HepG2 (cell line): ENCODE results near the gene ROMO1. TPM values are rescaled to one million over a fixed set of nuclear protein-coding genes. Genes with fewer than 3 reads are reported as not detected.

ENCODE experiments used
- NCOA2 ChIP-seq: sonication (generic); formaldehyde crosslinking; IDR thresholded peaks from 2 replicates; pipeline ENCODE4 v1.8.0; 2022; ENCODE audit warnings: inconsistent platforms
- NR2F2 ChIP-seq: IDR thresholded peaks from 2 replicates; pipeline ENCODE4 v1.6.1; 2012; ENCODE audit warnings: low read depth, inconsistent platforms, borderline replicate concordance
- ONECUT2 ChIP-seq: sonication (generic); formaldehyde crosslinking; IDR thresholded peaks from 2 replicates; pipeline ENCODE4 v1.4.0; 2020; ENCODE audit warnings: missing genetic modification reagents
- PHF5A ChIP-seq: IDR thresholded peaks from one replicate; pipeline ENCODE4 v1.6.1; 2018; ENCODE audit warnings: low read depth, missing genetic modification reagents; ENCODE audit not compliant: unreplicated experiment
- POLR2G ChIP-seq: fragments of 200-400 bp; formaldehyde crosslinking; IDR thresholded peaks from 2 replicates; pipeline ENCODE4 v1.6.1; 2018; ENCODE audit warnings: mild to moderate bottlenecking, low read depth, low read length, moderate library complexity
- SNAPC2 ChIP-seq: sonication (generic); formaldehyde crosslinking; IDR thresholded peaks from 2 replicates; pipeline ENCODE4 v1.8.1; 2022; ENCODE audit warnings: mild to moderate bottlenecking, missing genetic modification reagents
- SNRNP70 ChIP-seq: fragments of 200-400 bp; formaldehyde crosslinking; IDR thresholded peaks from 2 replicates; pipeline ENCODE4 v1.6.1; 2017; ENCODE audit warnings: mild to moderate bottlenecking, low read depth, low read length, moderate library complexity
- SOX13 ChIP-seq, 3 experiments: fragments of 450-650 bp in 1 of 3; sonication (generic) in 1 of 3; formaldehyde crosslinking in 1 of 3; IDR thresholded peaks in 2 of 3; conservative IDR thresholded peaks in 1 of 3; 2 replicates each; pipeline versions ENCODE4 v1.5.0 to v1.6.1; 2016 to 2020; ENCODE audit warnings: antibody characterized with exemption in 1 of 3, mild to moderate bottlenecking in 1 of 3, missing compliant biosample characterization in 1 of 3, missing genetic modification reagents in 1 of 3, moderate library complexity in 1 of 3
- SP140L ChIP-seq: sonication (generic); formaldehyde crosslinking; IDR thresholded peaks from 2 replicates; pipeline ENCODE4 v1.4.0; 2020; ENCODE audit warnings: missing genetic modification reagents, borderline replicate concordance
- U2AF1 ChIP-seq: fragments of 200-400 bp; formaldehyde crosslinking; optimal IDR thresholded peaks from 2 replicates; pipeline ENCODE3; 2017; ENCODE audit warnings: mild to moderate bottlenecking, low read depth, low read length
- polyA plus RNA-seq, 8 experiments: library from polyadenylated mRNA; depleted of rRNA in 3 of 8; stranded (reverse) in 7 of 8; unstranded in 1 of 8; fragments of >200 nt; fragmentation: Illumina TruSeq in 4 of 8; extraction: Trizol in 4 of 8; gene quantifications; 2 replicates each; pipeline versions ENCODE4 v1.2.1 to v1.2.3, GENCODE V29; 2011 to 2016; ENCODE audit warnings: low read depth in 4 of 8, missing spikeins in 1 of 8, mixed read lengths in 1 of 8; ENCODE audit not compliant: insufficient read depth in 1 of 8
- total RNA-seq, 5 experiments: library from RNA; depleted of rRNA; stranded (reverse); fragments of >200 nt; fragmentation: Illumina TruSeq; extraction: Trizol; gene quantifications; 2 replicates each; pipeline ENCODE4 v1.2.3, GENCODE V29; 2016; ENCODE audit warnings: low read depth in 1 of 5
- TF ChIP-seq, protein P1 (sequence below): sonication (generic); formaldehyde crosslinking; IDR thresholded peaks from 2 replicates; pipeline ENCODE4 v1.5.1; 2020; ENCODE audit warnings: mild to moderate bottlenecking, missing genetic modification reagents

The ROMO1 gene
- total and polyA plus RNA-seq, 2 of the 13 experiments (the other 11 are each of a cell fraction or from before 2014, with no cell fraction given) = 636 to 755 TPM

DNA sequence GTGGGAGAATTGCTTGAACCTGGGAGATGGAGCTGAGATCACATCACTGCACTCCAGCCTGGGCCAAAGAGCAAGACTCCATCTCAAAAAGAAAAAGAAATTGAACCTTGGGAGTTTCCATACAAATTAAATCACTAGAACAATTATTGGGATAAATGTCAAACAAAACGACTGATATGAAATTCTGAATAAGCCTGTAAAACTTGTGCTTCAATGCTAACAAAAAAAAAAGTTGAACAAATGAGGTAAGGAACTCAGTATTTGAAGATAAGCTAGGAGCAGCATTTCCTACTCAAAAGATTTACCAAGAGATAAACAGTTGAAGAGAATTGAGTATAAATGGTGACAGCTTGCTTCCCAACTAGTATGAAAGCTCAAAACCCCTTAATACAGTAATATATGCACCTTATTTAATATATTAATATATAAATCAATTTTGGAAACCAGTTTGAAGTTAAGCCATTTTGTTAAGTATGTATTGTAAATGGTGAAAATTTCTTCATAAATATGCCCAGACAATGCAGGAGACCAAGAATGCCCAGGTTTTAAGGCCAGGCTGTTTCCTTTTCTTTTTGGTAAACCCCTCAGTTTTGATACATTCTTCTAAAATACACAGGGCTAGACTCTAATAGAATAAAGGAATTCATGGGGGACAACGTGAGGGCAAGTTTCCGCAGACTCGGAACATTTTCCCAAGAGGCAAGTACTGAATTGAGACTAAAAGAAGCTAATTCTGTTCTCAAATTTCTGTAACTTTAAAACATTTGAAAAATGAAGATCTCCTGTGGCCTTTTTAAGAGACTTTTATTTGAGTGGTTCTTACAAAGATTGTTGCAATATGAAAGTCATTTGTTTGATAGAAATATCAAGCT is 3.9 kb downstream of the ROMO1 start (continued):
- TF ChIP-seq NR2F2 (0 out of 2 replicates have a peak, but pooled peaks have one; percentile 18), SNRNP70 (0 out of 2 replicates have a peak, but pooled peaks have one; percentile 36), SNAPC2 (CRISPR knock-in tag) (peak; percentile 7), SP140L (CRISPR knock-in tag) (no peak), U2AF1 (peak; percentile 26), PHF5A (CRISPR knock-in tag) (peak; percentile 63), SOX13 (IDR thresholded peaks at IDR 0.05) (no peak), SOX13 (CRISPR knock-in tag; conservative IDR thresholded peaks at IDR 0.05 in 1 of 2, IDR thresholded peaks at IDR 0.05 in 1 of 2) (peak in 1 of 2 experiments; percentile 52; a peak in 1 of 4 replicates), NCOA2 (CRISPR knock-in tag) (peak; percentile 35; the same call in 1 of the 2 replicates), POLR2G (peak; percentile 23), ONECUT2 (CRISPR knock-in tag) (no peak)
- TF ChIP-seq, protein P1, sequence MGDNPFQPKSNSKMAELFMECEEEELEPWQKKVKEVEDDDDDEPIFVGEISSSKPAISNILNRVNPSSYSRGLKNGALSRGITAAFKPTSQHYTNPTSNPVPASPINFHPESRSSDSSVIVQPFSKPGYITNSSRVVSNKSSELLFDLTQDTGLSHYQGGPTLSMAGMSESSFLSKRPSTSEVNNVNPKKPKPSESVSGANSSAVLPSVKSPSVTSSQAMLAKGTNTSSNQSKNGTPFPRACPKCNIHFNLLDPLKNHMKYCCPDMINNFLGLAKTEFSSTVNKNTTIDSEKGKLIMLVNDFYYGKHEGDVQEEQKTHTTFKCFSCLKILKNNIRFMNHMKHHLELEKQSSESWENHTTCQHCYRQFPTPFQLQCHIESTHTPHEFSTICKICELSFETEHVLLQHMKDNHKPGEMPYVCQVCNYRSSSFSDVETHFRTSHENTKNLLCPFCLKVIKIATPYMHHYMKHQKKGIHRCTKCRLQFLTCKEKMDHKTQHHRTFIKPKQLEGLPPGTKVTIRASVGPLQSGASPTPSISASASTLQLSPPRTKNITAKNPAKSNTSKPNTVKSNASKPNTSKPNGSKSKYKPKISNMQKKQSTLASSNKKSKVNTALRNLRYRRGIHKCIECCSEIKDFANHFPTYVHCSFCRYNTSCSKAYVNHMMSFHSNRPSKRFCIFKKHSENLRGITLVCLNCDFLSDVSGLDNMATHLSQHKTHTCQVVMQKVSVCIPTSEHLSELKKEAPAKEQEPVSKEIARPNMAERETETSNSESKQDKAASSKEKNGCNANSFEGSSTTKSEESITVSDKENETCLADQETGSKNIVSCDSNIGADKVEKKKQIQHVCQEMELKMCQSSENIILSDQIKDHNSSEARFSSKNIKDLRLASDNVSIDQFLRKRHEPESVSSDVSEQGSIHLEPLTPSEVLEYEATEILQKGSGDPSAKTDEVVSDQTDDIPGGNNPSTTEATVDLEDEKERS (CRISPR knock-in tag) = no peak
